OCI-LY3 (cell line): Measurements from ENCODE around the gene MMP7.

Experiments
- H2AFZ ChIP-seq: fragments of 200-600, 300-600 bp; shearing (Covaris generic); 2 replicates; pipeline ENCODE4 v1.6.0; 2014; ENCODE audit warnings: antibody characterized with exemption, low read depth, low read length
- H3K27ac ChIP-seq: fragments of 200-600, 300-600 bp; sonication (generic); 2 replicates; pipeline ENCODE4 v1.5.1; 2014; ENCODE audit warnings: mild to moderate bottlenecking, low read length, moderate library complexity, mixed read lengths
- H3K27me3 ChIP-seq: fragments of 200-600, 300-600 bp; sonication (generic); 2 replicates; pipeline ENCODE4 v1.6.1; 2014; ENCODE audit warnings: low read depth, low read length, mixed read lengths
- H3K36me3 ChIP-seq: fragments of 200-600, 300-600 bp; sonication (generic); replicated peaks from 2 replicates; pipeline ENCODE3; 2014; ENCODE audit warnings: low read depth, low read length, mixed read lengths
- H3K4me1 ChIP-seq: fragments of 300-600, 200-600 bp; sonication (generic); 2 replicates; pipeline ENCODE4 v1.6.1; 2014; ENCODE audit warnings: low read length, mixed read lengths
- H3K4me2 ChIP-seq: fragments of 200-600, 300-600 bp; sonication (generic); 2 replicates; pipeline ENCODE4 v1.6.1; 2014; ENCODE audit warnings: low read length, mixed read lengths
- H3K4me3 ChIP-seq: fragments of 300-600, 200-600 bp; sonication (generic); 2 replicates; pipeline ENCODE4 v1.5.1; 2014; ENCODE audit warnings: antibody characterized with exemption, mild to moderate bottlenecking, low read length, moderate library complexity
- H3K79me2 ChIP-seq: fragments of 300-600, 200-600 bp; shearing (Covaris generic); 2 replicates; pipeline ENCODE4 v1.6.1; 2014; ENCODE audit warnings: mild to moderate bottlenecking, low read length, mixed read lengths
- H3K9ac ChIP-seq: fragments of 300-600, 200-600 bp; shearing (Covaris generic); 2 replicates; pipeline ENCODE4 v1.6.0; 2014; ENCODE audit warnings: mild to moderate bottlenecking, low read length, moderate library complexity
- H3K9me3 ChIP-seq: fragments of 200-600, 300-600 bp; shearing (Covaris generic); 2 replicates; pipeline ENCODE4 v1.6.1; 2014; ENCODE audit warnings: low read length, mixed read lengths; ENCODE audit not compliant: insufficient read depth
- H4K20me1 ChIP-seq: fragments of 200-600, 300-600 bp; sonication (generic); 2 replicates; pipeline ENCODE4 v1.6.1; 2016; ENCODE audit warnings: low read length, mixed read lengths; ENCODE audit not compliant: insufficient read depth
- EZH2phosphoT487 ChIP-seq: fragments of 200-600 bp; shearing (Covaris generic); IDR thresholded peaks from 2 replicates; pipeline ENCODE4 v1.6.1; 2018; ENCODE audit warnings: antibody characterized with exemption, mixed run types, low read depth
- TF ChIP-seq, protein P1 (sequence below): fragments of 200-600, 300-600 bp; sonication (generic); IDR thresholded peaks from 2 replicates; pipeline ENCODE4 v1.5.1; 2014; ENCODE audit warnings: antibody characterized with exemption, low read length, low read depth

The MMP7 gene

DNA sequence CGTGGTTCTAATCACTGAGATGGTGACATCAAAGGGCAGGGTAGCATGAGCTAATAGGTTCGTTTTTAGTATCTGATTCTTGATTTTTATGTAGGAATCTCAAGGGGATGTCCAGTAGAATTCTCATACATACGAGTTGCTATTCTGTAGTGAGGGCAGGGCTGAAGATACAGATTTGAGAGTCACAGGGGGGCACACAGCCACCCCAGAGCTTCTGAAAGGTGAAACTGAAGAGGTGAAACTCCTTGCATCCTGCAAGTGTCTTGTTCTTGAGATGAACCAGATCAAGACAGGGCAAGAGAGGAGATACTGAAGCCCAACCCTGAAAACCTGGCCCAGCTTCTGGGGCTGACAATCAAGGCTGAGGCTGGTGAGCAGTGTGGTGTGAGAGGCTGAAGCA, 42.3 kb downstream of the MMP7 start:
- Histone ChIP-seq H3K4me2 (no peak overlapping the region), H4K20me1 (no peaks in the 10 kb centered on the region), H2AFZ (no peak overlapping the region), H3K27ac (no peak overlapping the region), H3K9me3 (no peaks in the 10 kb centered on the region), H3K9ac (no peak overlapping the region), H3K79me2 (no peaks in the 10 kb centered on the region), H3K4me1 (peaks cover 27% of the 10 kb centered on the region), H3K27me3 (peaks cover 21% of the 10 kb centered on the region), H3K4me3 (no peak overlapping the region), H3K36me3 (no peaks in the 10 kb centered on the region)
- TF ChIP-seq, protein P1, sequence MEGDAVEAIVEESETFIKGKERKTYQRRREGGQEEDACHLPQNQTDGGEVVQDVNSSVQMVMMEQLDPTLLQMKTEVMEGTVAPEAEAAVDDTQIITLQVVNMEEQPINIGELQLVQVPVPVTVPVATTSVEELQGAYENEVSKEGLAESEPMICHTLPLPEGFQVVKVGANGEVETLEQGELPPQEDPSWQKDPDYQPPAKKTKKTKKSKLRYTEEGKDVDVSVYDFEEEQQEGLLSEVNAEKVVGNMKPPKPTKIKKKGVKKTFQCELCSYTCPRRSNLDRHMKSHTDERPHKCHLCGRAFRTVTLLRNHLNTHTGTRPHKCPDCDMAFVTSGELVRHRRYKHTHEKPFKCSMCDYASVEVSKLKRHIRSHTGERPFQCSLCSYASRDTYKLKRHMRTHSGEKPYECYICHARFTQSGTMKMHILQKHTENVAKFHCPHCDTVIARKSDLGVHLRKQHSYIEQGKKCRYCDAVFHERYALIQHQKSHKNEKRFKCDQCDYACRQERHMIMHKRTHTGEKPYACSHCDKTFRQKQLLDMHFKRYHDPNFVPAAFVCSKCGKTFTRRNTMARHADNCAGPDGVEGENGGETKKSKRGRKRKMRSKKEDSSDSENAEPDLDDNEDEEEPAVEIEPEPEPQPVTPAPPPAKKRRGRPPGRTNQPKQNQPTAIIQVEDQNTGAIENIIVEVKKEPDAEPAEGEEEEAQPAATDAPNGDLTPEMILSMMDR: no peak
- no peak for TF ChIP-seq EZH2phosphoT487

GRCh38 chr11:102487214-102487613, 43.3 kb downstream of the MMP7 start:
- TF ChIP-seq, protein P1: no peak
- TF ChIP-seq EZH2phosphoT487: no peak
- peaks cover 13% of the 10 kb centered on the region for H3K27me3 ChIP-seq
- H3K9me3 ChIP-seq: no peaks in the 10 kb centered on the region
- no peak overlapping the region for H2AFZ ChIP-seq
- H3K36me3 ChIP-seq: no peaks in the 10 kb centered on the region
- no peak overlapping the region for H3K4me3 ChIP-seq
- peaks cover 24% of the 10 kb centered on the region for H3K4me1 ChIP-seq
- H3K4me2 ChIP-seq: no peak overlapping the region
- no peaks in the 10 kb centered on the region for H4K20me1 ChIP-seq
- H3K27ac ChIP-seq: no peak overlapping the region
- H3K9ac ChIP-seq: no peak overlapping the region
- H3K79me2 ChIP-seq: no peaks in the 10 kb centered on the region

DNA sequence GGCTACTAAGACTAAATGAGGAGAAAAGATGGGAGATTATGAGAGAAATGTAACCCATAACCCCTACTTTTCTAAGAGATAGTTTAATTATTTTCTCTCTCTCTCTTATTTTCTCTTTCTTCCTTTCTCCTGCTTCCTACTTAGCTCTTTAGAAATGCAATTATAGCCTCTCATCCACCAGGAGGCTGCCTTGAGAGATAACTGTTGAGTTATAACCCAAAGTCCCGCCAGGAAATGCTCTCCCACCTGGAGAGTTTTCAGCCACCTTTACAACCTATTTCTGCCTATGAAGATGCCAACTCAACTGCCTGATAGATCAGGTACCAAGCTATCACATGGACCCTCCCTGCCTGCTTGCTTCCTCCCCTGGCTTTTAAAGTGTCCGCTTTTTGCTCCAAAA, 44.0 kb downstream of the MMP7 start:
- Histone ChIP-seq H3K9ac (no peak overlapping the region), H3K9me3 (no peaks in the 10 kb centered on the region), H4K20me1 (no peaks in the 10 kb centered on the region), H3K36me3 (no peaks in the 10 kb centered on the region), H3K79me2 (no peaks in the 10 kb centered on the region), H3K27me3 (peaks cover 11% of the 10 kb centered on the region), H2AFZ (no peak overlapping the region), H3K27ac (no peak overlapping the region), H3K4me1 (peaks cover 18% of the 10 kb centered on the region), H3K4me3 (no peak overlapping the region), H3K4me2 (no peak overlapping the region)
- TF ChIP-seq, protein P1: no peak
- no peak for TF ChIP-seq EZH2phosphoT487

- Histone ChIP-seq H3K27ac (no peak overlapping the region), H2AFZ (no peak overlapping the region), H3K27me3 (peaks cover 6% of the 10 kb centered on the region; the same call in 1 of the 2 replicates)
These were observed 45.3 kb downstream of the MMP7 start for GRCh38 chr11:102485095-102485722.

More at GRCh38 chr11:102485095-102485722, 45.3 kb downstream of the MMP7 start:
- no peak for TF ChIP-seq EZH2phosphoT487
- TF ChIP-seq, protein P1: no peak
- Histone ChIP-seq H3K4me3 (no peak overlapping the region), H3K79me2 (no peaks in the 10 kb centered on the region), H3K36me3 (no peaks in the 10 kb centered on the region), H3K9me3 (no peaks in the 10 kb centered on the region), H3K4me2 (no peak overlapping the region), H3K9ac (no peak overlapping the region), H3K4me1 (peaks cover 17% of the 10 kb centered on the region), H4K20me1 (no peaks in the 10 kb centered on the region)
